NCI-H82 (cell line): ENCODE measurements around the gene RUNX3.

Experiments
- DNase-seq: peaks from one replicate; lab custom pipeline; 2025; lab: John Stamatoyannopoulos, UW

The RUNX3 gene

DNA sequence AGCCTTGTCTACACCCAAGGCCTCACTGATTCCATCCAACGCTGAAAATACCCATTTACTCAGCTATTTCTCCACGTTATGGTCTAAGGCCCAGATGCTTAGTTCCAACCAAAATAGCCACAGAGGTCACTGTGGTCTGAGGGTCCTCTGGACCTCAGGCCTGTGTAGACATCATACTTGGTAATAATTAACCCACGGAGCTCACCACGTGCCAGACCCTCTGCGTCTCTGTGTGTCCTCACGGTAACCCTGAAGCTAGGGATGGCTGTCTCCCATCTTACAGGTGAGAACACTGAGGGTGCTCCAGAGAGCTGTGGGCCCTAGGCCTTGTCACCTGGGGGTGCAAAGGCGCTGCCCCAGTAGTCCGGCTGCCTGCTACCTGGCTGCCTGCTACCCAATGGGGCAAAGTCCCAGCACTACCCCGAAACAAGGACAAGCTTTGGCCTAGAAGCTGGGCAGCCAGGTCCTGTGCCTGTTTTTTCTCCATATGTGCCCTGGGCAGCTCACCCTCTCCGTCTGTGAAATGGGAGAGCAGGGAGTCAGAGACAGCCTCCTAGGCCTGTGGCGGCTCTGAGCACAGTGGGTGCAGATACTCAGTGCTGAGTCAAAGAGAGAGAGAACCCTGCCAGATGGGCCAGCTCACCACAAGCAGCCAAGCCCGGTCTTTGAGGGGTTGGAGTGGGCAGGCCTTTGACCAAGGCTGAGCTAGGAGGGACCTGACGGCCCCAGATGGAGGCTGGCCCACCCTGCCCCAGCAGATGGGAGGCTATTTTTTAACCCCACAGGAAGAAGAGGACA, 17.0 kb upstream of the RUNX3 start:
- no peak for DNase-seq

DNA sequence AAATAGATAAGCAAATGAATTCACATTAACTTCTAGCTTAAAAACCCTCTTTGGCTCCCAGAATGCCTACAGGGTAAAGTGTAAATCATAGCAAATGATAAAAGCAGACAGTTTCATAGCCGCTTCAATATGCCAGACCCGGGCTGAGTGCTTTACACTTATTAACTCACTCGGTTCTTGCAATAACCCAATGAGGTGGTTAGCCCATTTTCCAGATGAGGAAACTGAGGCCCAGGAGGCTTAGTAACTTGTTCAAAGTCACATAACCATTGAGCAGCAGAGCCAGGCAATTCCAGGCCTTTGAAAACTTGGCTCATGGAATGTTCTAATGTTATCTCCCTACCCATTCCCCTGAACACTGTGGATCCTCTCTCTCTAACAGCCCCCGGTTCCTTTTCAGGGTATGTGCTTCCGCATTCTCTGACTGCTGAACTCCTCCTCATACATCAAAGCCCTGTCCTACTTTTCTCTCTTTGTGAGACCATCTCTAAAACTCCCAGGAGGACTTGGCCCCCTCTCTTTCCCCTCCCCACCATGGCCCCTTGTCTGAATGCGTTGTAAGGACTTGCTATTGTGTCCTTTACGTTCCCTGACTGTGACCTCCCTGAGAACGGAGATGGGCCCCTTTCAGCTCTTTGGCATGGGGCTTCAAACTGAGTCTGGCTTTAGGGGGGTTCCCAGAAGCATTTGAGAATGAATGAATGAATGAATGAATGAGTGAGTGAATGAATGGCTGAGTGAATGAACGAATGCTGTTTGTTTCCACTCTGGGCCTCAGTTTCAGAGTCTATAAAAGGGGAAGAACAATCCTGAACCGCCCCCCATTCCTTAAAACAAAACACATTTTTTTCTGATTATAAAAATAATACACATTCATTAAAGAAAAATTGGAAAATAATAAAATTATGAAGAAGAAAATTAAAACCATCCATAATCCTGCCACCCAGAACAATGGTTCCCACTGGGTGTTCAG, 15.6 kb upstream of the RUNX3 start:
- DNase-seq: no peak

DNA sequence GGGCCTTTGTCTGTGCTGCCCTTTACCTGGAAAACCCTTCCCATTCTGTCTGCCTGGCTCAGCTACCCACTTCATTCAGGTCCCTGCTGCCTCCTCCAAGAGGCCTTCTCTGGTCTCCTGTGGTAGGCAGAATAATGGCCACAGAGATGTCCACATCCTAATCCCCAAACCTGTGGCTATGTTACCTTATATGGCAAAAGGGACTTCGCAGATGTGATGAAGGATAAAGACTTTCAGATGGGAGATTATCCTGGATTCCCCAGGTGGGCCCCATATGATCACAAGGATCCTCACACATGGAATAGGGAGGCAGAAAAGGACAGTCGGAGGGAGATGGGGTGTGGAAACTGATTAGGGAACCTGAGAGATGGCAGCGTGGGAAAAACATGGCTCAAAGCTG, 14.2 kb upstream of the RUNX3 start:
- peak; percentile 24 for DNase-seq

DNA sequence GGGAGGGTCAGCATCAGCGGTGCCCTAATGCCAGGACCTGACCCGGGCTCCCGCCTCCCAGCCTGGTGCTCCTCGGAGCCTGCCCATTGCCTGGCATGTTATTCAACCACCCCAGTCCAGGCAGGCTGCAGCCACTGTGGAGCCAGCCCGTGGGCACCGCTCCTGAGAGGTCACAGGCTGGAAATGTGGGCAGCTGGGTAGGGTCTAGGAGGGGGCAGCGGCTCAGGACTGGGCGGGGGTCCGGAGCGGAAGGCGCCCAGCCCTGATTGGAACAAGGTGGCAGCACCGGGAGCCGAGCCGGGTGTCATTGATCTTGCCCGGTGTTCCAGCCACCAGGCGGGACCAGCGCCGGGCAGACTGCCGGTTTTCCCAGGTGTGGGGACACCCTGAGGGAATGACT, 12.7 kb upstream of the RUNX3 start:
- no peak for DNase-seq

DNA sequence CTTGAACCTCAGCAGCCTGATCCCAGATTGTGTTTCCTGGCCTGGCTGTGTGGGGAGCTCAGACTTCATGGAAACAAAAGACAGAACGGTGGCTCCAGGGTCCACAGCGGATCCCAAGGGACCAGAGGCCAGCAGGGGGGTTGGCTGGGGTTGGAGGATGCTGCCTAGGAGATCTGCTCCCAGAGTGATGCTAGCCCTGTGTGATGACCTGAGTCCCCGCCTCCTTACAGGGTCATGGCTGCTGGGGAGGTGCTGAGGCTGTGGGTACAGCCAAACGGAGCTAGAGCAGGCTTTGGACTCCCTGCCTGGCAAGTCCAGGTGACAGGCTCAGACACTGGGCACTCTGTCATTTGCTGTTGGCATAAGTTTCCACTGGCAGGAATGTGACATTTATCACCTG, 11.5 kb upstream of the RUNX3 start:
- no peak for DNase-seq

DNA sequence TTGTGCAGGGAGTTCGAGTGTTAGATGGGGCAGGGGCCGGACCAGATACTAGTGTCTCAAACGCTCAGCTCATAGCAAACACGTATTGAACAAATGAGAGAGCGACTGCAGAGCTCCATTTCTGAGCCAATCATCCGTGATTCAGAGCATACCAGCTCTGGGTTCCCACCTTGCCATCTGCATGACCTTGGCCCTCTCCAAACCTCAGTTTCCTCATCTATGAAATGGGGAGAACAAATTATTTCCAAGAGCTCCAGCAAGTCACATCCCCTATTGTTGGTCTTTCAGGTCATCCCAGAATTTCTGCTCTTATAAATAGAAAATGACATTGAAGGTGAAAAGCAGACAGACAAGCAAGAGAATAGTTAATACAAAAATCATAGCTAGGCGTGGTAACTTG, 10.2 kb upstream of the RUNX3 start:
- DNase-seq: no peak

DNA sequence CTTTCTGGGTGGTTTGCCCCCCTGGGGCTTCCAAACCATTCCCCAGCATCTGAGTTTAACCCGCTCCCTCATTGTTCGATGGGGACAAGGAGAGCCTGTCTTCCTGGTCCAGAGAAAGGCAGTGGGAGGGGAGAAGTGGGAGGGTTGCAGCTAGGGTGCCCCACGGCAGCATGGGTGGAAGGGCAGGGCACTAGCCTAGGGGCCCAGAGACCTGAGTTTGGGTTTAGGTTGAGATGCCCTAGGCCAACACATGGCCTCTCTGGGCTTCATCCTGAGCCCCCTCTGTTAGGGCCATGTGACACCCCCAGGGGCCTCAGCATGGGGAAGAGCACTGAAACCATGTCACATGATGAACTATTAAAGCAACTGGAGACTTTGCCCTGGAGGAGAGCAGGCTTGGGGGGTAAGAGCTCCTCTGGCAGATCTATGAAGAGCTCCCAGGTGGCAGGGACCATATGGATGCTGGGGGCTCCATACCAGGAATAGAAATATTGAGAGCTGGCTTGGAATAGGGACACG, 9.7 kb upstream of the RUNX3 start:
- no peak for DNase-seq

DNA sequence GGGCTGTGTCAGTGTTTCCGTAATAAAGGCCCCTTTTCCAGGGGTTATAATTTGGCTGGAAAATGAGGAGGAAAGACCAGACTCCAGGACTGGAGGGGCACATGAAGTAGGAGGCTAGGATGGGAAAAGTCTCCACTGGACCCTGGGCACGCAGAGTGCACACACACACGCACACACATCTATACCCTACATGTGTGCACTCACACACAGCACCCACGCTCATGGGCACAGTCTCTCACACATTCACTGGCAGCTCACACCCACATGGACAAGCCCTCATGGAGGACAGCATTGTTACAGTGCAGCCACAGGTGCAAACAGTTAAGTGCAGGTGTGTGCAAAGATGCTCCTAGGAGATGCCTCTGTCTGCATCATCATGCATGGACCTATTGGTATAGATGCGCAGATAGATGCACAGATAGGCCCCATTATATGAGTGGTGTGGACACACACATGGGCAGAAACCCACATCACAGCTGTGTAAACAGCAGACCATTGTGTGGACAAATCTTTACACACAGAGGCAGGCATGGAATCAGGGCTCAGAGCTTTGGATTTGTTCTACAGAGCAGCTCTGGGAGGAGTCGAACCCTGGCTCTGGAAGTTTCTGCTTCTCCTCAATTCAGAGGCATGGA, 9.1 kb upstream of the RUNX3 start:
- DNase-seq: no peak

DNA sequence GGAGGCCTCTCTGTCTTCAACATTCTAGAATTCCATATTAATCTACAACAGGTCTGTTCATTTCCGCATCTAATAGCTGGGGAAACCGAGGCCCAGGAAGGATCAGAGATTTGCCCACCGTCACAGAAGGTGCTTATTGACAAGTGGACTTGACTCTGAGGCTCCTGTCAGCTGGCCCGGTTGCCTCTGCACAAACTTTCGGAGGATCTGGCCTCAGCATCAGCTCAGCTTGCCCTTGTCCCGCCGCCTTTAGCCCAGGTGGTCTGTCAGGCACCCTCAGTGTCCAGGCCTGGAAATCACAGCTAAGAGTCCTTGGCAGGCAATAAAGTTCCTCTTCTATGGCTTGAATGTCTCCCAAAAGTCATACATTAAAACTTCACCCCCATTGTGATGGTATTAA, 8.2 kb upstream of the RUNX3 start:
- no peak for DNase-seq

DNA sequence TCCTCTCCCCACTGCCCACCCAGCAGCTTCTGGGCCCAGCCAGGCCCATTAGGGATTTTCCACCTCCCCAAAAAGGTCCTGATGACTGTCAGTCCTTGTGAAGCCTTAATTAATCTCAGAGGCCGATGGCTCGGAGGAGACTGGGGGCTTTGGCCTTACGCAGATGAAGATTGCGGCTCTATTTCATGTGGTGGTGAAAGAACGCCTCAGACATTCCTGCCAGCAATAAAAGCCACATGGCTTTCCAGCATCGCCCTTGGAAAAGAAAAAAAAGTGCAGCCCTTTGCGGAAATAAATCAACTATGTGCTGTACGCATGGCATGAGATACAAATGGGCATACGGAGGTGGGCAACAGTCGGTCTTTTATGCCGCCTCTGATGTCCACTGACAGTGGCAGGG, 6.6 kb upstream of the RUNX3 start:
- no peak for DNase-seq

DNA sequence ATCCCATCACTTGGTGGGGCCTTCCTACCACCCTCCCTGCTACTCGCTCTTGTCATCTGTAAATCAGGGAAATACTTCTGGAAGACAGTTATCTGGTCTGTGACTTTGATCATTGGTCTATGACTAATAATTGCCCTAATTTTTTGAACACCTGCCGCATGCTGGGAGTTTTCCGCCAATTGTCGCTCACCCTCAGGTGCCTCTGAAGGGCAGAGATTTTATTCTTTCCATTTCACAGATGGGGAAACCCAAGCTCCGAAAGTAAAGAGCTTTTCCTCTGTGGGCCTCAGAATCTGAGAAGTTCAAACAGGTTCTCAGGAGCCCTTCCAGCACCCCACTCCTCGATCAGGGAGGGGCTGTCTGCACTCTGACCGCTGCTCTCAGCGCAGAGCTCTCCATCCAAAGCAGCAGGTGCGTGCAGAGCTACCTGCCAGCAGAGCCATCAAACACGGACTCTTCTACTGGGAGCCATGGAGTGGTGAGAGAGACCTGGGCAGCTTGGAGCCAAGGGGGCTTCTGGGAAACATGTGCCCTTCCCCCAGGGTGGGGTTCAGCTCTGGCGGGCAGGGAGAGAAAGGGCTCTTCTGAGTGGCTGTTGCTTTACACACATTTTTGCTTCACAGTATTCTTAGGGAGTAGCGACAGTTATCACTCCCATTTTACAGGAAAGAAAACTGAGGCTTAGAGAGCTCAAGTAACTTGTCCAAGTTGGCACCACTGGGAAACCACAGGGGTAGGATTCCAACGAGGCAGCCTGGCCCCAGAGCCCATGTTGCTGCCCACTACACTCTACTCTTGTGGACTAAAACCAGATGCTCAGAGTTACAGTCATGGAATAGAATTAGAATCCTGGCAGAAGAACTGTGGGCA, 5.8 kb upstream of the RUNX3 start:
- DNase-seq: no peak

DNA sequence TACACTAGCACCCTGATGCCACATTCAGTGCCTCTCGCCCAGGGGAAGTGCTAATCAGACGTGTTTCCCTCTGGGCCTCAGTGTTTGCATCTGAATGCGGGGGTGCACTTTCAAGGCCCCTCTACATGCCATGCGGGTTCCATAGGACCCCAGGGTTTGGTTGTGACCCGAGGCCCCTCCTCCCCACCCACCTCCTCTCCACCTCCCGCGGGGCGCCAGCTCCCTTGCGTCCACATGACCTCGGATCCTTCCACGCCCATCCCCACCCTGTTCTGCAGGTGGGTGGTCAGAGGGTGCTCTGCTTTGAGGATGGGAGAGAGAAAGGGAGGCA, 5.1 kb upstream of the RUNX3 start:
- DNase-seq: no peak

DNA sequence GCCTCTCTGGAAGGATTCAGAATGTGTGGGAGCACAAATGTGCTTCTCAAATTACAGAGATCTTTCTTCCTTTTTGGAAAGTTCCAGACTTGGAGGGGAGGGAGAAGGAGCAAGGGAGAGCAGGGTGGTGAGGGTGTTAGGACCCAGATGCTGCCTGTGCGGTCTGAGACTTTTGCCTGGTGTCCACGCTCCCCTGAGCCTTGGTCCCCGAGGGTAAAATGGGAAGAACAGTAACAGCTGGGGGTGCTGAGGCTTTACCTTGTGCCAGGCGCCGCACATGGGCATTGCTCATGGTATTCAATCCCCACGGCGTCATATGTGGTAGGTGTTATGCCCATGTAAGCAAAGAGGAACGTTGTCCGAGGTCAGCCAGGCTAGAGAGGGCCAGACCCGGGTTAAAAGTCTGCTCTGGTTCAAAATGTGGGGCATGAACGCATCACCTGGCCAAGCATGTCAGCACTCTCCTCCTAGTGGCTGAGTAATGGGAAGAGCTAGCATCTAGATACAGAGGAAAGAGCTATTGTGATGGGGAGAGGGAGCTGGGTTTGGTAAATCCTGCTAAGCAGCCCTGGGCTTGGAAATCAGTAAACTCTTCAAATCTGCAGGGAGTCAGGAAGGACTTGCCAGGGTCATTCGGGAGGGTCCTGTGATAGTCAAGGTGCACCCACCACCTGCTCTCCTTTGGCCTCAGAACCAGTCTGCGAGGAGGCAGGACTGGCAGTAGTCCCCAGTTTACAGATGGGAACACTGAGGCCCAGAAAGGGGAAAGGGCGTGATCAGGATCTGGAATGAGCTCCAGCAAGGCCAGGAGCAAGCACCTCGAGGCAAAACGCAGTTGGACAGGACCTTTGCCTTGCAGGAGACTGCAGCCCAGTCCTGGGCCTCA, 4.5 kb upstream of the RUNX3 start:
- no peak for DNase-seq

DNA sequence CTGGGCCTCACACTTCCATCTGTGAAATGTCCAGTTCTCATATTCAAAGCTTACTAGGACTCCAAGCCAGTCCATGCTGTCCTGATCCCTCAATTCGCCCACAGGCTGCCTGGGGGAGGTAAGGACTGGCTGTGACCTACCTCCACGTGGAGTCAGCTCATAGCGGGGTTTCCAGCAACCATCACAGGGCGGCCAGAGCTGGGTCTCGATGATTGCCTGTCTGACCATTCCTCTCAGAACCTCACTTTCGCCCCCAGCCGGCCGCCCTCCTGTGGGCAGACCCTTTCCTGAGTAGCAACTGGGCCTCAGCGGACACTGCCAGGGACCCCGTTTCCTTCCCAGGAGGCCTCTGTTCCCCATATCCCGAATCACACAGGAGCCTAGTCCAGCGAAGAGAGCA, 3.4 kb upstream of the RUNX3 start:
- DNase-seq: no peak

DNA sequence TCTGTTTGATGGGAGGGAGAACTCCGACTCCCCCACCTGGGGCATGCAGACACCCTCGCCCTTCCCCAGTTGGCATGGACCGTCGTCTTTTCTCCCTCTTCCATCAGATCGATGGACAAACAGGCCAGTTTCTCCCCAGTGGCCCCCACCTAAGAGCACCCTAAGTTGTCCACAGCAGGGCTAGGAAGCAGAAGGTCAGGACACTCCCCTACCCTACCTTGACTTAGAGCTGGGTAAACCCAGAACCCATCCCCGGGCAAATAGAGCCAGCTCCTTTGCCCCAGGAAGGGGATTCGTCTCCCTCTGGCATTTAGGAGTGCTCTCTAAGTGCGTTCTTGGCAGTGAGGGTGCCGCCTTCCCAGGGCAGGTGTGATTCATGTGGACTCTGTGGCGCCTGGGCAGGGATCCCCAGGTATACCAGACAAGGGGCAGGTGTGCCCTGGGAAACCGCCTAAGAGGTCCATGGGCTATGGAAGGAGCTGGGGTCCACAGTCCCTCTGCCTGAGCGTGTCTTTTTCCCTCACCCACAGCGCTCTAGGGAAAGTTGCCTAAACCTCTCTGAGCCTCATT, 2.7 kb upstream of the RUNX3 start:
- DNase-seq: no peak

DNA sequence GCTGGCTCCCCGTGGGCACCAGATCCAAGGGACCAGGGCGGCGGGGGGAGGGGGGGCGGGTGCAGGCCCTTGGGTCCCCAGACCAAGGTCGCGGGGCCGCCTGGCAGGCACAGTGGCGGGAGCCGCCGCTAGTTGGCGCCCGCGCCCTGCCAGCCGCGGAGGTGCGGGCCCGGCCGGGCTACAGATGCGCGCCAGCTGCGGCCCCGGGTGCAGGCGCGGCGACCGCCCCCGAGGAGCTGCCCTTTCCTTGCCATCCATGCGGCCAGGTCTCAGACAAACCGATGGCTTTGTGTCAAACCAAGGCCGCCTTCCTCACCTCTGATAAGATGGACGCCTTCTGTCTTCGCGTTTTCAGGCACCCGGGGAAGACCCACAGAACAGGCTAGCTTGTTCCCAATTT, 2.2 kb upstream of the RUNX3 start:
- peak; percentile 59 for DNase-seq

DNA sequence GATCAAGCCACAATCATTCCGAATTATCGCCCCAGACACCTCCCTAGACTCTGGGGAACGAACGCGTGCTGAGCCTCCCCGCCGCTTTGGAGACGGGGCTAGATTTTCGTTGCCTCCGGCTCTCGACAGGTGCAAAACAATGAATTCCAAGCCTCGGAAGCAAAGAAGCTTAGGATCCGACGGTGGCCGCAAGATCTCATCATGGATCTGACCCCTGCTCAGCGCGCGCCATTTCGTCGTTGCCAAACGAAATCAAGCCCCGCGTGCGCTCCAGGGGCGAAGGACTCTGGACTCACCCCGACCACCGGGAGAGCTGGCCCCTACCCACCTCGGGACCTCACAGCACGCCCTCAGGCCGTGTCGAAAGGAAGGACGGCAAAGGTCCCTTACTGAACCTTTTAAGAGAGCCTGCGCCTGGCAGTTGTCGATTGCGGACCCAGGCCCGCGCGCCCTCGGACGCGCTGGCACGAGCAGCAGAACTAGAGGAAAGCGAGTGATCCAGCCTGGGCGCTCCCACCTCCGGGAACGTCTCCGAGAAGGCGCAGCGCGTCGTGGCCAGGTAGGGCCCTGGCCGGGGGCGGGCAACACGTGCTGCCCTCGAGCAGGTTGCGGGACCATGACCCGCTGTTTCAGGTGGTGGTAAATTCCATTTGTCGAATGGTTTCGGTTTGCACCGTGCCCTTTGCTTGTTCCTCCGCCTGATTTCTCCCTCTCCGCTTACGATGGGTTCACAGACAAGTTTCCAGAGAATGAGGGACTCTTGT, 1.6 kb upstream of the RUNX3 start:
- peak; percentile 44 for DNase-seq

DNA sequence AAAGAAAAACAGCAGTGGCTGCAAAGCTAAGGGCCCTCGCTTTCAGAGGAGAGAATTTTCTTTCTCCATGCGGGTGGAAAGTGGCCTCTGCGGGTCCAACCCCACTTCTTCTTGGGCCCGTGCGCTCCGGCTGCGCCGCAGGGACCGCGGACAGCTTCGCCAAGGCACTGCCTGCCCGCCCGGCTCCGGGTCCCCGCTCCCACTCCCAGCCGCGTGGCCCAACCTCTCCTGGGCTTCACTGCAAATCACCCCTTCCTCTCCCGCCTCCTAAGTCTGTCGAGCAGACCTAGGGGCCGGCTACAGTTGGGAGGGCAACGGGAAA, 1.0 kb upstream of the RUNX3 start:
- no peak for DNase-seq

DNA sequence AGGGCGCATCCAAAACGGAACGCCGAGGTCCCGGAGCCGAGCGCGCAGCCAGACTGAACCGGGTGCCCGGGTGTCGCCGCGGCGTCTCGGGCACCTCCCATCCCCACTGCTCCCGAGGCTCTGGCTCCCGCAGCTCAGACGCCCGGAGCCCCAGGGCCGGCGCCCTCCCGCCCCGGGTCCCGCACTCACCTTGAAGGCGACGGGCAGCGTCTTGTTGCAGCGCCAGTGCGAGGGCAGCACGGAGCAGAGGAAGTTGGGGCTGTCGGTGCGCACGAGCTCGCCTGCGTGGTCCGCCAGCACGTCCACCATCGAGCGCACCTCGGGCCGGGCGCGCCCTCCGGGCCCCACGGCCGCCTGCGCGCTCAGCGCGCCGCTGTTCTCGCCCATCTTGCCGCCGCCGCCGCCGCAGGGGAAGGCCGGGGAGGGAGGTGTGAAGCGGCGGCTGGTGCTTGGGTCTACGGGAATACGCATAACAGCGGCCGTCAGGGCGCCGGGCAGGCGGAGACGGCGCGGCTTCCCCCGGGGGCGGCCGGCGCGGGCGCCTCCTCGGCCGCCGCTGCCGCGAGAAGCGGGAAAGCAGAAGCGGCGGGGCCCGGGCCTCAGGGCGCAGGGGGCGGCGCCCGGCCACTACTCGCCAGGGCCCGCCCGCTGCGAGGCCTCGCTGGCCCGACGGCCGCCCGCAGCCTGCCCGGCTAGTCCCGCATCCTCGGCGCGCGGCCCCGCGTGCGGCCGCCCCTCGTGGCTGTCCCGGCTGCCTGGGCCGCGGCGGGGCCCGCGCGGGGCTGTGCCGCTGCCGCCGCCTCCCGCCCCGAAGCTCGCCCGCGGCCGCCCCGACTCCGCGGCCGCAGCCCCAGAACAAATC, 447 bp downstream of the RUNX3 start:
- DNase-seq: peak; percentile 48
